D721Med (cell line): ENCODE measurements around the gene GPR157.
"Not testable (repeated sequence)": the region's sequence is repeated elsewhere in the genome, so short reads cannot be mapped to it uniquely, and the experiment has no call there.

ENCODE experiments used
- DNase-seq: peaks from one replicate; pipeline ENCODE4 v3.0.0; 2011; ENCODE audit warnings: low spot score; ENCODE audit not compliant: insufficient read length
- FAIRE-seq: peaks from 2 replicates; lab custom pipeline; 2011; peaks lifted over from hg19 to GRCh38; lab: Jason Lieb, UNC
- TF ChIP-seq, protein P1 (sequence below): IDR thresholded peaks from 2 replicates; pipeline ENCODE4 v1.5.1; 2012; ENCODE audit warnings: mild to moderate bottlenecking, control low read depth; ENCODE audit not compliant: insufficient read depth; ENCODE audit errors: missing control alignments

GPR157 gene

GRCh38 chr1:9146156-9146555 lies 17.3 kb upstream of the GPR157 start:
- FAIRE-seq (no peak), DNase-seq (no peak)
- TF ChIP-seq, protein P1, sequence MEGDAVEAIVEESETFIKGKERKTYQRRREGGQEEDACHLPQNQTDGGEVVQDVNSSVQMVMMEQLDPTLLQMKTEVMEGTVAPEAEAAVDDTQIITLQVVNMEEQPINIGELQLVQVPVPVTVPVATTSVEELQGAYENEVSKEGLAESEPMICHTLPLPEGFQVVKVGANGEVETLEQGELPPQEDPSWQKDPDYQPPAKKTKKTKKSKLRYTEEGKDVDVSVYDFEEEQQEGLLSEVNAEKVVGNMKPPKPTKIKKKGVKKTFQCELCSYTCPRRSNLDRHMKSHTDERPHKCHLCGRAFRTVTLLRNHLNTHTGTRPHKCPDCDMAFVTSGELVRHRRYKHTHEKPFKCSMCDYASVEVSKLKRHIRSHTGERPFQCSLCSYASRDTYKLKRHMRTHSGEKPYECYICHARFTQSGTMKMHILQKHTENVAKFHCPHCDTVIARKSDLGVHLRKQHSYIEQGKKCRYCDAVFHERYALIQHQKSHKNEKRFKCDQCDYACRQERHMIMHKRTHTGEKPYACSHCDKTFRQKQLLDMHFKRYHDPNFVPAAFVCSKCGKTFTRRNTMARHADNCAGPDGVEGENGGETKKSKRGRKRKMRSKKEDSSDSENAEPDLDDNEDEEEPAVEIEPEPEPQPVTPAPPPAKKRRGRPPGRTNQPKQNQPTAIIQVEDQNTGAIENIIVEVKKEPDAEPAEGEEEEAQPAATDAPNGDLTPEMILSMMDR, result no peak

DNA sequence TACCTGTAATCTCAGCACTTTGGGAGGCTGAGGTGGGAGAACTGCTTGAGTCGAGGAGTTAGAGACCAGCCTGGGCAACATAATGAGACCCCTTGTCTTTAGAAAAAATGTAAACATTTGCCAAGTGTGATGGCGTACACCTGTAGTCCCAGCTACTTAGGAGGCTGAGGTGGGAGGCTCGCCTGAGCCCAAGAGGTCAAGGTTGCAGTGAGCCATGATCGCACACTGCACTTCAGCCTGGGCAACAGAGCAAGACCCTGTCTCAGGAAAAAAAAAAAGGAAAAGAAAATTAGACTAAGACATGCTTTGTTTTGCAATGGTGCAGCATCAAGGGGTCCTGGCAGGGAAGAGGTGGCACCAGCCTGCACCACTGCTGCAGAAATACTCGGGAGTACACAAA lies 16.8 kb upstream of the GPR157 start:
- DNase-seq (no peak), FAIRE-seq (no peak)
- TF ChIP-seq, protein P1, result no peak

GRCh38 chr1:9145021-9145668 lies 16.2 kb upstream of the GPR157 start:
- no peak for FAIRE-seq
- TF ChIP-seq, protein P1, result no peak
- no peak for DNase-seq

DNA sequence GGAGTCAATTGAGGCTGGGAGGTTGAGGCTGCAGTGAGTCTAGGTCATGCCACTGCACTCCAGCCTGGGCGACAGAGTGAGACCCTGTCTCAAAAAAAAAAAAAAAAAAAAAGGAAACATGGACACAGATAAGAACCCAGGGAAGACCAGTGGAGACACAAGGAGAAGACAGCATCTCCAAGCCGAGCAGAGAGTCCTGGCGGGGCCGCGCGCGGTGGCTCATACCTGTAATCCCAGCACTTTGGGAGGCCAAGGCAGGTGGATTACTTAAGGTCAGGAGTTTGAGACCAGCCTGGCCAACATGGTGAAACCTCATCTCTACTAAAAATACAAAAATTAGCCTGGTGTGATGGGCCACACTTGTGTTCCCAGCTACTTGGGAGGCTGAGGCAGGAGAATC lies 15.6 kb upstream of the GPR157 start:
- FAIRE-seq, DNase-seq: not testable (repeated sequence)

DNA sequence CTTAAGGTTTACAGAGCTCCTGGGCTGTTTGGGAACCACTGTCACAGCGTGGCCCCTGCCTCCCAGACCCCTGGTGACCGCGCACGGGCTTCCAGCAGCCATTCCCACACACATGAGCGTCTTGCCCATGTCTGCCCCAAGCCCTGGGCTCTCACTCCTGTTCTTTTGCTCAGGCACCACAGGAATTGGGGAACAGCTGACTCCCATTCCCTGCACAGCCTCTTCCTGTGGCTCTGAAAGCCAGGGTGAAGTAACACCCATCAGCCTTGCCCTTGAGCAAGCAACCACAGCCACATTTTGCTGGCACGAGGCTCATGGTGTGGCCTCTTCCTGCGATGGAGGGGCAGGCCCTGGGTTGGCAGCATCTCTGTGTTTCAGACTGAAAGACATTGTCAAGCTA lies 14.3 kb upstream of the GPR157 start:
- DNase-seq (no peak), FAIRE-seq (no peak)
- TF ChIP-seq, protein P1, result no peak

DNA sequence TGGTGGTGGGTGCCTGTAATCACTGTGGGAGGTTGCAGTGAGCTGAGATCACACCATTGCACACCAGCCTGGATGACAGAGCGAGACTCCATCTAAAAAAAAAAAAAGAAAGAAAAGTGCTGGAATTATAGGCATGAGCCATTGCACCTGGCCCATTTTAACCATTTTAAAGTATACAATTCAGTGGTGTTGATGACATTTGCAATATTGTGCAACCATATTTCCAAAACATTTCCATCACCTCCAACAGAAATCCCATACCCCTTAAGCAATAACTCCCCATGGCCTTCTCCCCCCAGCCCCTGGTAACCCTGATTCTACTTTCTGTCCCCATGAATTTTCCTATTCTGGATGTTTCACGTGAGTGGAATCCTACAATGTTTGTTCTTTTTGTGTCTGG lies 11.0 kb upstream of the GPR157 start:
- no peak for FAIRE-seq
- TF ChIP-seq, protein P1, result no peak

DNA sequence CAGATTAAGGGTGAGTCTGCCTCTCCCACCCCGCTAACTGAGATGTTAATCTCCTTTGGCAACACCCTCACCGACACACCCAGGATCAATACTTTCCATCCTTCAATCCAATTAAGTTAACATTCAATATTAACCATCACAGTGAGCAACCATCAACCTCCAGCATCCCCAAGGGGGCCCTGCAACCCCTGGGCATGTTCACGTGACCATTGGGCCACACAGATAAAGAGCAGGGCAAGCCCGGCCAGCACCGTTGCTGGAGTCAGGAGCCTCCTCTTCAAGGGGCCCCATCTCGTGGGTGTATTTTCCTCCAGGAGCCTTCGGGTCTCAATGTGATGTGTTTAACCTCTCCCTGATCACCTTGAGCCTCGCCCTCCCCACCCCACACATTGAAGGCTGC lies 8.0 kb upstream of the GPR157 start:
- no peak for DNase-seq
- no peak for FAIRE-seq
- TF ChIP-seq, protein P1, result no peak

More for the DNA sequence above, 11.0 kb upstream of the GPR157 start:
- no peak for DNase-seq
